HCT116 (cell line): ENCODE results near the gene OR4D2. TPM values are rescaled to one million over a fixed set of nuclear protein-coding genes. Genes with fewer than 3 reads are reported as not detected.

ENCODE experiments used
- ATAC-seq: fragments of 200-7000 bp; cut with Tn5 transposase; 2 replicates; pipeline ENCODE4 v1.9.1; 2020; ENCODE audit warnings: mild to moderate bottlenecking, moderate library complexity
- BruUV-seq: library from RNA; stranded (reverse); fragments of 400-500 nt; replicated peaks from 2 replicates; lab custom pipeline; 2021; lab: Mats Ljungman, UMichigan
- CTCF ChIA-PET: fragments of 300-600 bp; sonication (Branson Sonifier 250); formaldehyde crosslinking; loops from one replicate; lab custom pipeline; 2021; ENCODE audit warnings: antibody characterized with exemption; lab: Charles Lee
- POLR2A ChIA-PET: fragments of 300-600, 350-600 bp; sonication (Branson Sonifier 250); formaldehyde crosslinking; loops from one replicate; lab custom pipeline; 2021; ENCODE audit warnings: antibody characterized with exemption; lab: Charles Lee
- RAD21 ChIA-PET, 2 experiments: fragments of 300-600 bp; sonication (Branson Sonifier 250); formaldehyde crosslinking; loops; one replicate each; lab custom pipeline; 2023; ENCODE audit warnings: low total read pairs in 2 of 2; ENCODE audit not compliant: uncharacterized antibody in 2 of 2, unreplicated experiment in 2 of 2, low non-redundant PET in 1 of 2; lab: Charles Lee
- DNase-seq: peaks from one replicate; pipeline ENCODE4 v3.0.0-alpha.2; 2010; ENCODE audit warnings: low read depth, low spot score
- H2AFZ ChIP-seq: fragments of 200-600 bp; shearing (Covaris generic), sonication (generic); 2 replicates; pipeline ENCODE4 v1.6.1; 2017; ENCODE audit warnings: low read depth, mixed run types, mixed read lengths, antibody characterized with exemption, low read length; ENCODE audit not compliant: poor library complexity, severe bottlenecking
- H3K27ac ChIP-seq: 2 replicates; pipeline ENCODE4 v1.5.1; 2012; ENCODE audit warnings: low read depth, low read length
- H3K27me3 ChIP-seq: fragments of 200-600 bp; sonication (generic); 2 replicates; pipeline ENCODE4 v1.6.1; 2016; ENCODE audit warnings: mixed run types, low read length, mixed read lengths; ENCODE audit not compliant: insufficient read depth
- H3K36me3 ChIP-seq, 2 experiments: fragments of 200-500 bp in 1 of 2; fragments of 200-600 bp in 1 of 2; sonication (Bioruptor generic) in 1 of 2; sonication (generic) in 1 of 2; 2 replicates each; pipeline versions ENCODE4 v1.5.1 to v1.6.1; 2014 to 2016; ENCODE audit warnings: low read length in 2 of 2, inconsistent platforms in 1 of 2, mixed read lengths in 1 of 2, mixed run types in 1 of 2; ENCODE audit not compliant: insufficient read depth in 2 of 2, control insufficient read depth in 1 of 2
- H3K4me1 ChIP-seq, 2 experiments: fragments of 200-600 bp in 1 of 2; sonication (generic) in 1 of 2; 2 replicates each; pipeline versions ENCODE4 v1.5.1 to v1.6.1; 2012 to 2017; ENCODE audit warnings: low read length in 2 of 2, inconsistent platforms in 1 of 2, mild to moderate bottlenecking in 1 of 2, mixed read lengths in 1 of 2, mixed run types in 1 of 2, moderate library complexity in 1 of 2; ENCODE audit not compliant: insufficient read depth in 2 of 2, control insufficient read depth in 1 of 2
- H3K4me2 ChIP-seq: fragments of 200-600 bp; sonication (generic); 2 replicates; pipeline ENCODE4 v1.6.1; 2017; ENCODE audit warnings: mixed run types, low read length, mixed read lengths
- H3K4me3 ChIP-seq, 2 experiments: fragments of 200-600 bp in 1 of 2; sonication (generic) in 1 of 2; replicated peaks in 1 of 2; 2 replicates each; pipeline ENCODE4 v1.5.1; 2011 to 2016; ENCODE audit warnings: low read length in 2 of 2, control low read depth in 1 of 2, low read depth in 1 of 2, mild to moderate bottlenecking in 1 of 2, mixed read lengths in 1 of 2, mixed run types in 1 of 2
- H3K79me2 ChIP-seq: fragments of 200-600 bp; sonication (generic); 2 replicates; pipeline ENCODE4 v1.6.1; 2017; ENCODE audit warnings: mild to moderate bottlenecking, mixed run types, low read length, moderate library complexity, mixed read lengths; ENCODE audit not compliant: insufficient read depth
- H3K9ac ChIP-seq: fragments of 200-600 bp; sonication (generic); 2 replicates; pipeline ENCODE4 v1.6.1; 2016; ENCODE audit warnings: low read length, mixed read lengths
- H3K9me2 ChIP-seq: fragments of 200-600 bp; sonication (generic), shearing (Covaris generic); 2 replicates; pipeline ENCODE4 v1.6.1; 2017; ENCODE audit warnings: mixed run types, mild to moderate bottlenecking, moderate library complexity; ENCODE audit not compliant: insufficient read depth
- H3K9me3 ChIP-seq, 2 experiments: fragments of 200-500 bp in 1 of 2; fragments of 200-600 bp in 1 of 2; sonication (Bioruptor generic) in 1 of 2; sonication (generic) in 1 of 2; 2 replicates each; pipeline ENCODE4 v1.6.1; 2014 to 2017; ENCODE audit warnings: low read length in 2 of 2, mixed read lengths in 2 of 2, inconsistent platforms in 1 of 2, low read depth in 1 of 2, mild to moderate bottlenecking in 1 of 2, mixed run types in 1 of 2, moderate library complexity in 1 of 2; ENCODE audit not compliant: control insufficient read depth in 1 of 2, insufficient read depth in 1 of 2
- H4K20me1 ChIP-seq: fragments of 200-600 bp; sonication (generic), shearing (Covaris generic); 2 replicates; pipeline ENCODE4 v1.6.1; 2017; ENCODE audit warnings: mixed run types, mild to moderate bottlenecking, moderate library complexity; ENCODE audit not compliant: insufficient read depth
- EGR1 ChIP-seq: IDR thresholded peaks from 2 replicates; pipeline ENCODE4 v1.6.1; 2012; ENCODE audit warnings: low read depth
- REST ChIP-seq: IDR thresholded peaks from 2 replicates; pipeline ENCODE4 v1.6.1; 2012; ENCODE audit warnings: low read depth
- SRF ChIP-seq: IDR thresholded peaks from 2 replicates; pipeline ENCODE4 v1.6.1; 2012; ENCODE audit warnings: low read depth
- YY1 ChIP-seq: IDR thresholded peaks from 2 replicates; pipeline ENCODE4 v1.6.1; 2011; ENCODE audit warnings: low read length, low read depth, moderate library complexity, mild to moderate bottlenecking; ENCODE audit not compliant: insufficient replicate concordance; ENCODE audit errors: extremely low read depth
- ZFX ChIP-seq: fragments of 450-650 bp; IDR thresholded peaks from 2 replicates; pipeline ENCODE4 v1.6.1; 2017
- intact Hi-C: fragments of 100-400 bp; cut with micrococcal nuclease; formaldehyde crosslinking; loops from 2 replicates; pipeline ENCODE4 v1.10.0; 2022
- total RNA-seq: library from RNA; stranded (reverse); gene quantifications from one replicate; pipeline ENCODE4 v1.2.1, GENCODE V29; 2021; ENCODE audit not compliant: unreplicated experiment
- TF ChIP-seq, protein P1 (sequence below): IDR thresholded peaks from 2 replicates; pipeline ENCODE4 v1.6.1; 2012
- TF ChIP-seq, protein P2 (sequence below), 3 experiments: fragments of 200-600 bp in 1 of 3; sonication (generic) in 1 of 3; IDR thresholded peaks in 2 of 3; conservative IDR thresholded peaks in 1 of 3; 2 replicates each; pipeline ENCODE4 v1.5.1; 2012 to 2017; ENCODE audit warnings: low read depth in 2 of 3, low read length in 2 of 3, antibody characterized with exemption in 1 of 3, borderline replicate concordance in 1 of 3, control low read depth in 1 of 3, mild to moderate bottlenecking in 1 of 3, mixed read lengths in 1 of 3, mixed run types in 1 of 3, moderate library complexity in 1 of 3; ENCODE audit not compliant: insufficient read depth in 1 of 3

The OR4D2 gene
- total RNA-seq, 1 experiment from 2014 or later = not detected

- H3K9me3 ChIP-seq = no peaks in the 10 kb centered on the region
- H4K20me1 ChIP-seq = no peaks in the 10 kb centered on the region
- ChIA-PET RAD21 (no interaction called here), CTCF (interaction anchor here (1.0 kb wide), 1 partner anchor 53 kb away, joined by 8 read pairs; no protein-coding TSS in a partner anchor), POLR2A (no interaction called here)
- BruUV-seq = no TSS peak
- H3K79me2 ChIP-seq = no peaks in the 10 kb centered on the region
- H2AFZ ChIP-seq = no peak overlapping the region
- no peaks in the 10 kb centered on the region for H3K9me2 ChIP-seq
- H3K36me3 ChIP-seq = no peaks in the 10 kb centered on the region
- TF ChIP-seq YY1 (peak; percentile 7), EGR1 (no peak), SRF (no peak), ZFX (no peak), REST (peak; percentile 99)
- TF ChIP-seq, protein P1, sequence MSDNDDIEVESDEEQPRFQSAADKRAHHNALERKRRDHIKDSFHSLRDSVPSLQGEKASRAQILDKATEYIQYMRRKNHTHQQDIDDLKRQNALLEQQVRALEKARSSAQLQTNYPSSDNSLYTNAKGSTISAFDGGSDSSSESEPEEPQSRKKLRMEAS = peak; percentile 36; the same call in 1 of the 2 replicates
- TF ChIP-seq, protein P2, sequence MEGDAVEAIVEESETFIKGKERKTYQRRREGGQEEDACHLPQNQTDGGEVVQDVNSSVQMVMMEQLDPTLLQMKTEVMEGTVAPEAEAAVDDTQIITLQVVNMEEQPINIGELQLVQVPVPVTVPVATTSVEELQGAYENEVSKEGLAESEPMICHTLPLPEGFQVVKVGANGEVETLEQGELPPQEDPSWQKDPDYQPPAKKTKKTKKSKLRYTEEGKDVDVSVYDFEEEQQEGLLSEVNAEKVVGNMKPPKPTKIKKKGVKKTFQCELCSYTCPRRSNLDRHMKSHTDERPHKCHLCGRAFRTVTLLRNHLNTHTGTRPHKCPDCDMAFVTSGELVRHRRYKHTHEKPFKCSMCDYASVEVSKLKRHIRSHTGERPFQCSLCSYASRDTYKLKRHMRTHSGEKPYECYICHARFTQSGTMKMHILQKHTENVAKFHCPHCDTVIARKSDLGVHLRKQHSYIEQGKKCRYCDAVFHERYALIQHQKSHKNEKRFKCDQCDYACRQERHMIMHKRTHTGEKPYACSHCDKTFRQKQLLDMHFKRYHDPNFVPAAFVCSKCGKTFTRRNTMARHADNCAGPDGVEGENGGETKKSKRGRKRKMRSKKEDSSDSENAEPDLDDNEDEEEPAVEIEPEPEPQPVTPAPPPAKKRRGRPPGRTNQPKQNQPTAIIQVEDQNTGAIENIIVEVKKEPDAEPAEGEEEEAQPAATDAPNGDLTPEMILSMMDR (IDR thresholded peaks at IDR 0.05 in 2 of 3, conservative IDR thresholded peaks at IDR 0.05 in 1 of 3; ENCODE audit: borderline replicate concordance in 1 of 3, insufficient read depth in 1 of 3, low read depth in 2 of 3, low read length in 2 of 3) = 0 out of 6 replicates have a peak, but pooled peaks of 1 of the 3 experiments have one; percentile 2
- intact Hi-C loops = loop anchor here (5.0 kb wide), 1 partner anchor 137 kb away; no protein-coding TSS in a partner anchor
- H3K4me2 ChIP-seq = no peak overlapping the region
- DNase-seq (peak; percentile 33), ATAC-seq (peak; percentile 64)
- H3K4me3 ChIP-seq = no peak overlapping the region
- peaks cover 15% of the 10 kb centered on the region; the same call in 1 of the 2 replicates for H3K27me3 ChIP-seq
- H3K27ac ChIP-seq = no peak overlapping the region
- H3K9ac ChIP-seq = no peak overlapping the region
- H3K4me1 ChIP-seq = no peaks in the 10 kb centered on the region
Measured at GRCh38 chr17:58120195-58120822, 46.5 kb upstream of the OR4D2 start.
